Colon (tissue), 2 donors: ENCODE results near the gene DCAF11.

ENCODE experiments used
- FAIRE-seq: peaks from 2 replicates; lab custom pipeline; 2012; peaks lifted over from hg19 to GRCh38; lab: Jason Lieb, UNC
- donor health status: control.
- donor health status: control.

The DCAF11 gene

GRCh38 chr14:24160850-24161804 is 46.5 kb downstream of the DCAF11 start, which contains the start of gene IRF9:
IRF9 (plus strand) TSS chr14:24161265; CDS start chr14:24162145, 880 bp downstream.
- no peak for FAIRE-seq

- FAIRE-seq, result no peak
Observed at GRCh38 chr14:24162093-24162492, 47.5 kb downstream of the DCAF11 start.

DNA sequence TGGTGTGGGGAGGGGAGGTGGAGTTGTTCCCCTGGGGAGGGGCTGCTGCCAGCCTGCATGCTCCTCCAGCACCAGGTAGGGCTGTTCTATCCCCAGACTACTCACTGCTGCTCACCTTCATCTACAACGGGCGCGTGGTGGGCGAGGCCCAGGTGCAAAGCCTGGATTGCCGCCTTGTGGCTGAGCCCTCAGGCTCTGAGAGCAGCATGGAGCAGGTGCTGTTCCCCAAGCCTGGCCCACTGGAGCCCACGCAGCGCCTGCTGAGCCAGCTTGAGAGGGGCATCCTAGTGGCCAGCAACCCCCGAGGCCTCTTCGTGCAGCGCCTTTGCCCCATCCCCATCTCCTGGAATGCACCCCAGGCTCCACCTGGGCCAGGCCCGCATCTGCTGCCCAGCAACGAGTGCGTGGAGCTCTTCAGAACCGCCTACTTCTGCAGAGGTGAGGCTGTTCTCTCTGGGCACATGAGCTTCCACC is 50.0 kb downstream of the DCAF11 start:
- no peak for FAIRE-seq

DNA sequence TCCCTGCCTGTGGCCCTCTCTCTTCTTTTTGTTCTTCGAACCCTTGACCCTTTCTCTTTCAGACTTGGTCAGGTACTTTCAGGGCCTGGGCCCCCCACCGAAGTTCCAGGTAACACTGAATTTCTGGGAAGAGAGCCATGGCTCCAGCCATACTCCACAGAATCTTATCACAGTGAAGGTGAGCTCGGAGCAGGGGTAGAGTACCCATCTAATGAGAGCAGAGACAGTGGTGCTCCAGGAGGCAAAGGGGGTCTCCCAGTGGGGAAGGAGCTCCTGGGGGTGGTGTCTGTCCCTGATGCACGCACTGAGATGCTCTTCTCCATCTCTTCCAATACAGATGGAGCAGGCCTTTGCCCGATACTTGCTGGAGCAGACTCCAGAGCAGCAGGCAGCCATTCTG is 51.2 kb downstream of the DCAF11 start:
- no peak for FAIRE-seq

GRCh38 chr14:24167469-24168114 is 53.0 kb downstream of the DCAF11 start:
- no peak for FAIRE-seq

DNA sequence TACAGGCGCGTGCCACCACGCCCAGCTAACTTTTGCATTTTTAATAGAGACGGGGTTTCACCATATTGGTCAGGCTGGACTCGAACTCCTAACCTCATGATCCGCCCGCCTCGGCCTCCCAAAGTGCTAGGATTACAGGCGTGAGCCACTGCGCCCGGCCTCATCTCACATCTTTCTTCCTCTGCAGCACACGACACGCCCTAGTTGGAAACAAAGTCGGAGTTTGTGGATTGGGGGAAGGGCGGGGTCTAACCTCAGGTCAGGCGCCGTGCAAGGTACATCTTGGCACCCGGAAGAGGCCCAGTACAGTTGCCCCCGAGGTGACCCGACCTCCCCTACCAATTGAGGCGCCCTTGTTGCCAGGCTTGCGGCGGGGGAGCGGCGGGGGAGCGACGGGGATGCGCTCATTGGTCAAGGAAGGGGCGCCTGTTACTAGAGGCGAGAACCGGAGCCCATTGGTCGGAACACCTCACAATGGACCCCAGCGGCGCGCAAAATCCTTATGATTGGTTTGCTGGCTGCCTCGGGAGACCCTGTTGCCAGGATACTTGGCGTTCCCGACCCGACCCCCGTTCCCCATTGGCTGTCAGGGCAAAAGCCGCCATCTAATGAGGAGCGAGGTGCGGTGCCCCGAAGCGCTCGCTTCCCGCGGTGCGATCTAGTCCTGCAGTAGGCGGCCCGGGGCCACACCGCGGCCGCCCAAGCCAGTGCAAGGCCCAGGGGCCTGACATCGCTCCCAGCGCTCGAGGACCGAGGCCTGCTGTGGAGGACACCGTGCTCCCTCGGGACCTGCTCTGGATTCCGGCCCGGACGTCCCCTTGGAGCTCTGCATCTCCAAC is 57.1 kb downstream of the DCAF11 start, which contains the start of gene REC8:
TSS of gene REC8 (plus strand) at position 659 of the 839 bp plus-strand sequence. CDS start 473 bp downstream, outside the sequence.
- no peak for FAIRE-seq

GRCh38 chr14:24172261-24172860 is 57.8 kb downstream of the DCAF11 start:
- FAIRE-seq, result no peak

- FAIRE-seq, result no peak
Observed at GRCh38 chr14:24172871-24173281, 58.3 kb downstream of the DCAF11 start.
